Mucosa of descending colon (tissue), 3 donors: ENCODE measurements around the gene SYT2. TPM values are rescaled to one million over a fixed set of nuclear protein-coding genes. Genes with fewer than 3 reads are reported as not detected.

Source experiments
- ATAC-seq: fragments of 200-7000 bp; cut with Tn5 transposase; one replicate; pipeline ENCODE4 v1.9.1; 2020; ENCODE audit warnings: mild to moderate bottlenecking, moderate library complexity
- DNase-seq, 3 donors: peaks; one replicate each; pipeline ENCODE4 v3.0.0-alpha.2; 2020
- H3K36me3 ChIP-seq: fragments of 200-600 bp; one replicate; pipeline ENCODE4 v1.8.0; 2021; ENCODE audit warnings: low read depth, mild to moderate bottlenecking
- H3K4me1 ChIP-seq: fragments of 200-600 bp; one replicate; pipeline ENCODE4 v1.8.0; 2021; ENCODE audit warnings: low read depth, mild to moderate bottlenecking
- H3K4me3 ChIP-seq: fragments of 200-600 bp; one replicate; pipeline ENCODE4 v1.8.0; 2021; ENCODE audit warnings: mild to moderate bottlenecking
- H3K9me3 ChIP-seq: fragments of 200-600 bp; one replicate; pipeline ENCODE4 v1.8.0; 2021; ENCODE audit warnings: mild to moderate bottlenecking
- CTCF ChIP-seq: fragments of 200-600 bp; IDR thresholded peaks from one replicate; pipeline ENCODE4 v1.8.0; 2022; ENCODE audit warnings: antibody characterized with exemption, mild to moderate bottlenecking
- intact Hi-C, 2 donors: fragments of 100-400 bp; cut with DNase I in 1 of 2; cut with micrococcal nuclease in 1 of 2; formaldehyde crosslinking; loops; one replicate each; pipeline versions ENCODE4 v1.11.0 to v1.11.1; 2022; cut with DNase I, micrococcal nuclease
- total RNA-seq, 3 donors: library from RNA; stranded (reverse); fragmentation: NEBNext Ultra II Directional in 2 of 3; extraction: Animal tissue kit (Norgen Biotek cat#: 25700) in 2 of 3; gene quantifications; one replicate each; pipeline versions ENCODE4 v1.2.1 to v1.2.4, GENCODE V29; 2021 to 2023
- donor health status: DM: no; HTN: no; CAD: no; lungs with moderate emphysema.
- donor health status: DM: no; HTN: no; CAD: no.
- donor health status: DM: no; HTN: yes; CAD: no.

Gene SYT2
- total RNA-seq, 3 donors from 2014 or later: 0.16 to 0.43 TPM; not detected in 1

GRCh38 chr1:202682477-202682876 lies 27.8 kb downstream of the SYT2 start:
- ATAC-seq: no peak
- Histone ChIP-seq H3K36me3 (no peaks in the 10 kb centered on the region), H3K9me3 (peaks cover under 1% of the 10 kb centered on the region), H3K4me3 (no peak overlapping the region), H3K4me1 (no peaks in the 10 kb centered on the region)
- intact Hi-C loops: no loop called here
- no peak for TF ChIP-seq CTCF
- DNase-seq: no peak

DNA sequence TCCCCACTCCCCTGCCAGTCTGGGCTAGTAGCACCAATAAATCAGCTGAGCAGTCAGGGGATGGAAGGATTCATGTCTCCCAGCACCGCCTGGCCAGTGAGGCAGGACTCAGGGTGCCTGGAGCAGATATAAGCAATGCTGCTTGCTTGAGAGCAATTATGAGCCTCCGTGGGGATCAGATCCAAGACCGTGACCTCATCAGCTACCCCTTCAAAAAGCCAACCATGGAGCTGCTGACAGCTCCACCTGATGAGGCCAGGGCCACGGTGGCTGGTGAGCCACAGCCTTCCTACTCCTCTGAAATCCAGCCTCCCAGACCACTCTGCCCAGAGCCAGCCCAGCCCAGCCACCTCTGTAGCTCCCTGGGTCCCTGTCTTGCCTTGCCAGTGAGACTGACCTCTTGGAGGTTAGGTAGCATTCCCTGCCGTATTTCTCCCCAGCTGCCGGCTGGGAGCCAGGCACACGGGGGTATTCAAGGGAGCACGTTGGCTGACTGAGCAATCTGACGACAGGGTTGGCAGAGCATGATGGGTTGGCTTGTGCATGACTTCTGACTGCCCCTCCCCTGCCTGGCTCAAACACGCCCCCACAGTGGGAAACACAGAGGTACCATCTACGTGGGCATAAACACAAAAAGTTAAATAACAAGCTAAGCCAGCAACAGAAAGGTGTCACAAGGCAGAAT lies 28.4 kb downstream of the SYT2 start:
- no peak for ATAC-seq
- intact Hi-C loops: no loop called here
- TF ChIP-seq CTCF: no peak

DNA sequence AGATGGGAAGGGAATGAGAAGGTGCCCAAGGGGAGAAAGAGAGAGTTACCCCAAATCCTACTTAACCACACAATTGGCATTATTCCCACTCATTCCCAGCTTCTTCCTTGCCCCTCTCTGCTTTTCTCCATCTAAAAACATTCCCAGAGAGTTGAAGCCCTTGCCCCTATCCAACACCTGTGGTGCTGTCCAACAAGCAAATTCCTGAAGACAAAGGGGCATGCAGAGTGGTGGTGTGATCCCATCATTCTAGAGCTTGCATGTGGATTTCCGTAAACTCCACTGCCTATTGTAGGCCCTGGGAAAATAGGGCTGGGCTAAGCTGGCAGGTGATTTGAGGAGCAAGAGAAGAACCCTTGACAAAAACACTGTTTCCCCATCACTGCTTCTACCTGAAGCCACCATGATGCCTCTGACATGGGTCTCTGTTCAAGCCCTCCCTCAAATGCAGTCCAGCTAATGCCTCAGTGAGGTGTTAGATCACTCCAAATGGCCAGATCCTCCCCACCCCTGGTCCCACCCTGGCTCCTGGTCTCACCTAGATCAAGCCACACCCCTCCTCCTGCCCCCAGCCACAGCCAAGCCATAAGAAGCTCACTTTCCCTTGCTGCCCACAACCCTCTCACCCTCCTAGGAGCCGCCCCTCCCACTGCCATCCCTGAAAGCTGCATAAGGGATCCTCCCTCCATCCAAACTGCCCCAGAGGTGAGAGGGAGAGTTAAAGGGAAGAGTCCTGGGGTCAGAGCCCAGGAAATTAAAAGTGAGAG lies 29.5 kb downstream of the SYT2 start:
- intact Hi-C loops: no loop called here
- H3K4me1 ChIP-seq: no peaks in the 10 kb centered on the region
- H3K9me3 ChIP-seq: peaks cover 5% of the 10 kb centered on the region
- H3K4me3 ChIP-seq: no peak overlapping the region
- no peaks in the 10 kb centered on the region for H3K36me3 ChIP-seq
- DNase-seq (no peak), ATAC-seq (no peak)
- no peak for TF ChIP-seq CTCF

More for the DNA sequence above, 28.4 kb downstream of the SYT2 start:
- no peaks in the 10 kb centered on the region for H3K36me3 ChIP-seq
- peaks cover 5% of the 10 kb centered on the region for H3K9me3 ChIP-seq
- no peak overlapping the region for H3K4me3 ChIP-seq
- DNase-seq: no peak
- H3K4me1 ChIP-seq: no peaks in the 10 kb centered on the region

DNA sequence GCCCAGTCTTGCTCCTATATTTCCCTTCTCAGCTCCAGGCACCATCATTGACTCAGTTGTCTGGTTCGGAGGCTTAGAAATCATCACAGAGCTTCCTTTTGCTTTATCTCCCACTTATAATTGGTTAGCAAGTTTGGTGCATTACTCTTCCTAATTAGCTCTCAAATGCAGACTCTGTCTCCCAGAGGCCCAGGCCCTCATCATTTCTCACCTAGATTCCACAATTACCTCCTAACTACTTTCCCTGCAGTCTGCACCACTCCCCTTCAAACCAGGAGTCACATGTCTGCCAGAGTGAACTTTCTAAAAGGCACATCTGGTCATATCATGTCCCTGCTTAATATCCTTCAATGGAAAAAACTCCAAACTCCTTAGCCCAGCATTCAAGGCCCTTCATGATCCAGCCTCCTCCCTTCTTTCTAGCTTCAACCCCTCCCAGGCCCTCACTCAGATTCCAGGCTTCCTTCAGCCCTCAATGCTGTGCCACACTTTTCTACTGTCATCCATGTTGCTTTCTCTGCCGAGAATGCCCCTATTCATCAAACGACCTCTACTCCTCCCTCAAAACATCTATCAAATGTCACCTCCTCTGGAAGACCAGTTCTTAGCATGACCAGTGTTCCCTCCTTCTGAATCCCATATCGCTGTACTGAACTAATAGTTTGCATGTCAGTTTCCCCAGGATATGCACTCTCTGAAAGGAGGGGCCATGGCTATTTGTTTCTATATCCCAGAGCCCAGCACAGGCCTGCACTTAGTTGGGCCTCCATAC lies 30.7 kb downstream of the SYT2 start:
- Histone ChIP-seq H3K4me3 (no peak overlapping the region), H3K36me3 (no peaks in the 10 kb centered on the region), H3K9me3 (peaks cover 5% of the 10 kb centered on the region), H3K4me1 (no peaks in the 10 kb centered on the region)
- intact Hi-C loops: no loop called here
- DNase-seq (no peak), ATAC-seq (no peak)
- no peak for TF ChIP-seq CTCF

DNA sequence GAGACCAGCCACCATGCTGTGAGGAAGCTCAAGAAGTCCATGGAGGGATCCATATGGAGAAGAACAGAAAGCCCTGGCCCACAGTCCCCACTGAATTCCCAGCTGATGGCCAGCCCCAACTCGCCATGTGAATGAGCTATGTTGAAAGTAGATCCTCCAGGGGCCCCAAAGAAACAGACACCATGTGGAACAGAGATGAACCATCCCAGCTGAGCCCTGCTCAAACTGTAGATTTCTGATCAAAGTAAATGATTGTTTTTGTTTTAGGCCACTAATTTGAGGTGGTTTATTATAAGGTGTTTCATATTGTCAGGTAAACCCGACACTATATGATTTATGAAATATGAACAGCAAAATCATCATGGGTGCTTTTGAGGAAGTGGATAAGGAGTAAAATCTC lies 32.8 kb downstream of the SYT2 start:
- no peaks in the 10 kb centered on the region for H3K36me3 ChIP-seq
- H3K4me3 ChIP-seq: no peak overlapping the region
- intact Hi-C loops: no loop called here
- no peak for TF ChIP-seq CTCF
- DNase-seq: no peak
- H3K4me1 ChIP-seq: no peaks in the 10 kb centered on the region
- peaks cover 5% of the 10 kb centered on the region for H3K9me3 ChIP-seq
- no peak for ATAC-seq
